Endodermal cell (in vitro differentiated cells): ENCODE results near the gene SLC19A2. TPM values are rescaled to one million over a fixed set of nuclear protein-coding genes. Genes with fewer than 3 reads are reported as not detected.

Experiments used
- DNase-seq: peaks from one replicate; pipeline ENCODE4 v3.0.0-alpha.2; 2017
- H3K27ac ChIP-seq: 2 replicates; pipeline ENCODE4 v1.5.1; 2013; ENCODE audit warnings: mild to moderate bottlenecking, low read depth, low read length, moderate library complexity
- H3K27me3 ChIP-seq: 2 replicates; pipeline ENCODE4 v1.6.1; 2013; ENCODE audit warnings: mild to moderate bottlenecking, low read length, moderate library complexity; ENCODE audit not compliant: insufficient read depth, control insufficient read depth, poor library complexity, severe bottlenecking
- H3K36me3 ChIP-seq: 2 replicates; pipeline ENCODE4 v1.7.0; 2013; ENCODE audit warnings: mild to moderate bottlenecking, low read length, moderate library complexity; ENCODE audit not compliant: control insufficient read depth, insufficient read depth
- H3K4me1 ChIP-seq: one replicate; pipeline ENCODE4 v1.7.0; 2013; ENCODE audit warnings: low read length; ENCODE audit not compliant: control insufficient read depth, insufficient read depth
- H3K4me3 ChIP-seq: 2 replicates; pipeline ENCODE4 v1.5.1; 2013; ENCODE audit warnings: mild to moderate bottlenecking, low read length, moderate library complexity
- H3K9ac ChIP-seq: 2 replicates; pipeline ENCODE4 v1.6.1; 2013; ENCODE audit warnings: mild to moderate bottlenecking, low read length, moderate library complexity; ENCODE audit not compliant: poor library complexity, severe bottlenecking; ENCODE audit errors: extremely low read depth
- H3K9me3 ChIP-seq: 2 replicates; pipeline ENCODE4 v1.6.1; 2013; ENCODE audit warnings: mild to moderate bottlenecking, low read length, moderate library complexity; ENCODE audit not compliant: control insufficient read depth
- H3K27ac Mint-ChIP-seq: 2 replicates; pipeline ENCODE4 v1.8.0; 2020; ENCODE audit warnings: mixed read lengths
- H3K27me3 Mint-ChIP-seq: 2 replicates; pipeline ENCODE4 v1.8.0; 2021; ENCODE audit warnings: mild to moderate bottlenecking, mixed read lengths; ENCODE audit not compliant: insufficient read depth
- H3K36me3 Mint-ChIP-seq: 2 replicates; pipeline ENCODE4 v1.8.0; 2020; ENCODE audit warnings: low read depth, mixed read lengths
- H3K4me1 Mint-ChIP-seq: 2 replicates; pipeline ENCODE4 v1.8.0; 2020; ENCODE audit warnings: mixed read lengths
- H3K4me3 Mint-ChIP-seq: 2 replicates; pipeline ENCODE4 v1.8.0; 2020; ENCODE audit warnings: mild to moderate bottlenecking, moderate library complexity, mixed read lengths
- H3K9me3 Mint-ChIP-seq: 2 replicates; pipeline ENCODE4 v1.8.0; 2020; ENCODE audit warnings: mild to moderate bottlenecking, mixed read lengths
- CTCF ChIP-seq: fragments of 200-600 bp; sonication (generic); conservative IDR thresholded peaks from 2 replicates; pipeline ENCODE4 v1.5.0; 2021; ENCODE audit warnings: antibody characterized with exemption, mild to moderate bottlenecking
- WGBS, 2 experiments: methylation state at CpG; one replicate each; pipeline versions ENCODE4 v1.1.5 to v1.1.7; 2013; ENCODE audit warnings: missing lambda C conversion rate in 2 of 2, mixed read lengths in 1 of 2; ENCODE audit not compliant: insufficient coverage in 1 of 2, insufficient read length in 1 of 2; 5-methylcytosine and 5-hydroxymethylcytosine counted together
- total RNA-seq, 2 donors: library from RNA; stranded (reverse); fragmentation: NEBNext Ultra II Directional in 1 of 2; extraction: Animal tissue kit (Norgen Biotek cat#: 25700) in 1 of 2; gene quantifications; 2 replicates in 1 of 2; 3 replicates in 1 of 2; pipeline ENCODE4 v1.2.1, GENCODE V29; 2021

Gene SLC19A2
- total RNA-seq, 2 donors from 2014 or later: 11.5 to 12.9 TPM

DNA sequence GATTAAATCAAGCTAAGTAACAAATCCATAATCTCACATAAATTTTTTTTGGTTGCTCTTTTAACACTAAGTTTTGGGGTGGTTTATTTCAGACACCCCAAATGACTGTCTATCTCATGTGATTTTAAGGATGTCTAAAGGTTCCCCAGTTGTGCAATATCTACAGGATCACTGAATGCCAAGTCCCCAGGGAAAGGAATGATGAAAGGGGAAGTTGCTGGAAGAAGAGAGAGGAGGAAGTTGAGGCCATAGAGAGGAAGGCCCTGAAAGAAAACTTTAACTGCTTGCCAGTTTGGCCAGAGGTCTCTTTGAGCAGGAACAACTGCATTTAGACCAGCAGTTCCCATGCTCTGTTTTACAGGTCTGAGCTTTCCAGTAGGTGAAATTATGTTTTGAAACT, 27.5 kb upstream of the SLC19A2 start:
- H3K27me3 ChIP-seq: no peaks in the 10 kb centered on the region
- Mint-ChIP-seq H3K9me3 (no peaks in the 10 kb centered on the region), H3K4me3 (no peak overlapping the region), H3K4me1 (no peaks in the 10 kb centered on the region), H3K27me3 (no peaks in the 10 kb centered on the region), H3K27ac (no peak overlapping the region), H3K36me3 (no peaks in the 10 kb centered on the region)
- H3K9me3 ChIP-seq: no peaks in the 10 kb centered on the region
- no peaks in the 10 kb centered on the region for H3K36me3 ChIP-seq
- no peak for DNase-seq
- no peak overlapping the region for H3K9ac ChIP-seq
- no peak overlapping the region for H3K4me3 ChIP-seq
- no peak for TF ChIP-seq CTCF
- H3K27ac ChIP-seq: no peak overlapping the region
- H3K4me1 ChIP-seq: no peaks in the 10 kb centered on the region

GRCh38 chr1:169511316-169512005, 25.7 kb upstream of the SLC19A2 start:
- no peak overlapping the region for H3K4me3 ChIP-seq
- H3K36me3 Mint-ChIP-seq: no peaks in the 10 kb centered on the region
- WGBS, 2 experiments: 98 to 100% methylated on average over 2 to 3 of the region's 3 CpGs
- no peaks in the 10 kb centered on the region for H3K4me1 Mint-ChIP-seq
- no peak overlapping the region for H3K27ac ChIP-seq
- H3K4me3 Mint-ChIP-seq: no peak overlapping the region
- H3K27me3 ChIP-seq: no peaks in the 10 kb centered on the region
- H3K4me1 ChIP-seq: no peaks in the 10 kb centered on the region
- no peak for TF ChIP-seq CTCF
- no peaks in the 10 kb centered on the region for H3K36me3 ChIP-seq
- H3K27ac Mint-ChIP-seq: no peak overlapping the region
- no peaks in the 10 kb centered on the region for H3K27me3 Mint-ChIP-seq
- no peak for DNase-seq
- H3K9me3 Mint-ChIP-seq: no peaks in the 10 kb centered on the region
- H3K9me3 ChIP-seq: no peaks in the 10 kb centered on the region
- H3K9ac ChIP-seq: no peak overlapping the region

GRCh38 chr1:169510060-169510459, 24.3 kb upstream of the SLC19A2 start:
- no peaks in the 10 kb centered on the region for H3K4me1 Mint-ChIP-seq
- no peaks in the 10 kb centered on the region for H3K27me3 Mint-ChIP-seq
- TF ChIP-seq CTCF: no peak
- H3K27ac Mint-ChIP-seq: no peak overlapping the region
- no peak overlapping the region for H3K4me3 Mint-ChIP-seq
- H3K27me3 ChIP-seq: no peaks in the 10 kb centered on the region
- 85% methylated on average over 3 of the region's 4 CpGs; no CpG with 5 or more reads in 1 of the 2 experiments for WGBS, 2 experiments
- H3K36me3 ChIP-seq: no peaks in the 10 kb centered on the region
- H3K9me3 Mint-ChIP-seq: no peaks in the 10 kb centered on the region
- no peak for DNase-seq
- H3K36me3 Mint-ChIP-seq: no peaks in the 10 kb centered on the region
- no peak overlapping the region for H3K4me3 ChIP-seq
- H3K9me3 ChIP-seq: no peaks in the 10 kb centered on the region
- no peak overlapping the region for H3K27ac ChIP-seq
- H3K9ac ChIP-seq: no peak overlapping the region
- H3K4me1 ChIP-seq: no peaks in the 10 kb centered on the region
